GM18867 (cell line): ENCODE results near the gene ANKLE1.
"Not testable (repeated sequence)": the region's sequence is repeated elsewhere in the genome, so short reads cannot be mapped to it uniquely, and the experiment has no call there.

ENCODE experiments used
- ATAC-seq: cut with Tn5 transposase; IDR thresholded peaks from one replicate; pipeline ENCODE4 v1.9.1; 2021; ENCODE audit warnings: mild to moderate bottlenecking, moderate library complexity; ENCODE audit not compliant: unreplicated experiment

ANKLE1 gene

GRCh38 chr19:17246681-17247425 is 34.8 kb upstream of the ANKLE1 start:
- no peak for ATAC-seq

GRCh38 chr19:17248011-17248776 is 33.5 kb upstream of the ANKLE1 start:
- ATAC-seq: no peak

DNA sequence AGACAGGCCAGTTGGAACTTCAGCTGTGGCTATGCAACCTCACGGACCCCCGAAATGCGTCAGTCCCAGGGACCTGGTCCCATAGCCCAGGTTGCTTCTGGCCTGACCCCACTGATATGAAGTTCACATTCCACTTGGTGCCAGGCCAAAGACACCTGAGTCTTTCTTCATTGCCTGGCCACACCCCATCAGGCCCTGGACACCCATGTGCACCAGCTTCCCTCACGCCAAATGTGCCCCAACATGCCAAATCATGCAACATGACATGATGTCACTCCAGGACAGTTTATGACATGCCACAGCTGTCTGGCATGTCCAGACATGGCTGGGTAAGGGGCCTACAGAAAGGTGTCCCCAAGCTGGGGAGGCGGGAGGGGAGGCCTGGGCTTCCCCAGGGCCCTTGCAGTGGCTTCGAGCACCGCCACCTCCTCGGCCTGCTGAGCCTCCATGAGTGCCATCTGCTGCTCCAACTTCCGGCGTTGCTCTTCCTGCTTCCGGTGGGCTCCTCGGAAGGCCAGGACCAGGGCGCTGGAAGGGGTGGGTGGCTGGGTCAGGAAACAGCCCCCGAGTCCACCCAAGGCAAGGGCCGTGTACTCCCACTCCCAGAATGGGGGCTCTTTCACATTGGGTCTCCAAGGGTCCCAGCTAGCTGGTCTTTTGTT is 31.7 kb upstream of the ANKLE1 start:
- no peak for ATAC-seq

DNA sequence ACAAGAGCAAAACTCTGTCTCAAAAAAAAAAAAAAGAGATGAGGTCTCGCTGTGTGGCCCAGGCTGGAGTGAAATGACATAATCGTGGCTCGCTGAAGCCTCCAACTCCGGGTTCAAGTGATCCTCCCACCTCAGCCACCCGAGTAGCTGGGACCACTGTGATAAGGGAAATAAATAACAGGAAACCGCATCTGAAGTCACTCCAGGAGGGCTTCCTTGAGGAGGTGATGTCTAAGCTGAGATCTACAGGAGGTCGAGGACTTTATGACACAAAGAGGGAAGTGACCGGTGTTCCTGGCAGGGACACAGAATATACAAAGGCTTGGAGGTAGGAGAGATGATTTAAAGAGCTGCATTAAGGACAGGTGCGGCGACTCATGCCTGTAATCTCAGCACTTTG is 27.1 kb upstream of the ANKLE1 start:
- no peak for ATAC-seq

- no peak for ATAC-seq
These were observed 26.5 kb upstream of the ANKLE1 start for GRCh38 chr19:17255150-17255621.

DNA sequence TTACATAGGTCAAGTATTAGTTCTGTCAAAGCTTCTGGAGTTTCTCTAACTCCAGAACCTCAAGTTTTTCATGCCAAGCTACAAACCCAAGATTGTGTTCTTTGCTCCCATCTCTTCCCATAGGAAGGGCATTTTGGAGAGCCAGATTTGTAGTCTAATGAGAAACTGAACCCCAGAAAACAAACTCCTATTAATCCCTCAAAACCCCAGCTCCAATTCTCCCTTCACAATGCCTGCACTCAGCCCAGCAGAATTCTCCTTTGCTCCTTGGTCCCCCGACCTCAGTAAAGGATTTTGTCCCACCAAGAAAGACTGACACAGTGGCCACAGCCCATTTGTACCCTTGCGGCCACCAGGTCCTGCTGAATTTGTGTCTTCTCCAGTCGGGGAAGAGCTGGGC is 25.6 kb upstream of the ANKLE1 start:
- no peak for ATAC-seq

DNA sequence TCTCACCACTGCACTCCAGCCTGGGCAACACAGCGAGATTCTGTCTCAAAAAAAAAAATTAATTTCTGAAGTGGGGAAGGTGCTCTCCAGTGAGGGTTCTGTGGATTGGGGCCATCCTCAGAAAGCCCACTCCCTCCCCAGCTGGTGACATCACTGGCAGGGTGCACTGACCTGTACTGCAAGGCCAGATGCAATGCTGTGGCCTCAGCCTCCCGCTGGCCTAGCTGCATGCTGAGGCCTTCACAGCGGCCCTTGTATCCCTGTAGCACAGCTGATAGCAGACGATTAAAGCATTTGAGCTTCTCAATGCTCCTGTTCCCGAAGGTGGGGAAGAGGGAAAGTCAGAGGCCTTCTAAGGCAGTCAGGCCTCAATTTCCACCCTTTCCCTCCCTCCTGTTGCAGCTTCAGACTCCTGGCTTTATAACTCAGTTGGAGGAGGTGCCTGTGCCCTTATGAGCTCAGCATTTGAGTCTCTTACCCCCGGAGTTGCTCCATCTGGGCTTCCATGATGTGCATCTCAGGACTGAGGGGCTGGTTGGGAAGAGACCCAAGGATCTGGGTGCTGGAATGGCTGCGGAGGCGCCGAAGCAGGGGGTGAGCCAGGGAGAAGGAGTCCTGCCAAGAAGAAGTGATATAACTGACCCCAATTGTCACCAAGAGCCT is 22.5 kb upstream of the ANKLE1 start:
- ATAC-seq: no peak

- ATAC-seq: no peak
These were observed 21.8 kb upstream of the ANKLE1 start for GRCh38 chr19:17259934-17260333.

DNA sequence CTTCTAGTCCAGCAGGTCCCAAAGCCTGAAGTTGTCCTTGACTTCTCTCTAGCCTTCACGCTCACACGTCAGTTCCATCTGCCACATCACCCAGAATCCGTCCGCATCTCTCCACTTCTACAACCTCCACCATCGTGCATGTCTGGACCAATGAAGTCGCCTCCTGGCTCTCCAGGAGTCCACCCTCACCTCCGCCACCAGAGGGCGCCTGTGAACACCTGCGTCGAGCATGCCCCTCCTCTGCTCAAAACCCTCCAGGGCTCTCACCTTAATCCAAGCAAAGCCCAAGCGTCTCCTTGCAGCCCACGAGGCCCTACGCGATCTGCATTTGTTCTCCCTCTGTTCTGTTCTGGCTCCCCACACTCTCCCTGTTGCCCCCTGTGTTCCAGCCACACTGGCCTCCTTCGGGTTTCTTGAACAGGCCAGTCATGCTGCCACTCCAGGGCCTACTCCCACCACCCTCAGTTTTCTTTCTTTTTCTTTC is 20.8 kb upstream of the ANKLE1 start:
- ATAC-seq: peak; percentile 73

DNA sequence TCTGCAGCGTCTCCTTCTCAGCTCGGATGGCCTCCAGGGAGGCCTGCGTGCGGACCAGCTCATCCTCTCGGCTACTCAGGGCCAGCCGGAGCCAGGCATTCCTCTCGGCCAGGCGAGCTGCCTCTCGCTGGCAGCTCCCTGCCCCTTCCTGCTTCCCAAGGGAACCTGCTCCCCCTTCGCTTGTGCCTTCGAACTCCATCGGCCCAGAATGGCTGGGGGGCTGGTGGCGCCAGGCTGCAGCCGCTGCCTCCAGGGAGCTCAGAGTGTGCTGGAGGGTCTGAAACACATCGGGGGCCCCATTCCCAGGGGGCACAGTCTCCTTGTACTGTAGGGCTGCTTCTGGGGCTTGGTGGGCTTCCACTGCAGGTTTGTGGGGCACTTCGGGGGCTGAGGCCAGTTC is 19.1 kb upstream of the ANKLE1 start:
- no peak for ATAC-seq

DNA sequence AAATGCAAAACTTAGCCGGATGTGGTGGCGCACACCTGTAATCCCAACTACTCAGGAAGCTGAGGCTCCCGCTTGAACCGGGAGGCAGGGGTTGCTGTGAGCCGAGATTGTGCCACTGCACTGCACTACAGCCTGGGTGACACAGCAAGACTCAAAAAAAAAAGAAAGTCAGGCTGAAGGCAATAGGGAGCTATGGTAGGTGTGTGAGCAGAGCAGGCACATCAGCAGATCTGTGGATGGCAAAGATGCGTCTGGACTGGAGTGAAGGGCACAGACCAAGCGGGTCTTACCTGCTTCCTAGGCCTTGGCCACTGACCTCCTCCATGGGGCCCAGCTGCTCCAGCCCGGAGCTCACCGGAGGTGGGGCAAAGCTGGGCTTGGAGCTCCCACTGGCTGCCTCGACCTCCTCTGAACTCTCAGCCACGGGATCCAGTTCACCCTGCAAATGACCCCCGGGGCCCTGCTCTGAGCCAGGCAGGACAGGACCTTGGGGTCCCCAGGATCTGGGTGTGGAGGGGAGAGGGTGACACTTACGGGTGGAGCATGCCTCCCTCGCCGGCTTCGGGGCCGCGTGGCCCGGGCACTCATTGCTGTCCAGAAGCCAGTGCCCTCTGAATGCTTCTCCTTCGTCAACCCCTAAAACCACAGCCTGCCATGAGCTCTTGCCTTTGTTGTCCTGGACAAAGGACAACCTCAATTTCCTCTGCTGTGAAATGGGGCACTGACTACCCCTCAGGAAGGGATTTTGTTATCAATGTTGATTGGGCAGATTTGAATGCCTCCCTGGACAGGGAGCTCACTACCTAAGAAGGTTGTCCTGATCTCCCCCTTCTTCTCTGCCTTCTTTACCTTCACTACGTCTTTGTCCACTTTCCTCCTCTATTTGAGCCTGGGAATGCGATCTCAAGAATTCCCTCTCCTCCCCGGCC is 17.7 kb upstream of the ANKLE1 start:
- ATAC-seq: no peak

- no peak for ATAC-seq
These were observed 17.1 kb upstream of the ANKLE1 start, which contains the start of gene USHBP1 for GRCh38 chr19:17264641-17264979. Gene USHBP1, minus strand, starts transcription at chr19:17264745. Its CDS starts 446 bp downstream, at chr19:17264299.

GRCh38 chr19:17266026-17266425 is 15.7 kb upstream of the ANKLE1 start:
- ATAC-seq: no peak

DNA sequence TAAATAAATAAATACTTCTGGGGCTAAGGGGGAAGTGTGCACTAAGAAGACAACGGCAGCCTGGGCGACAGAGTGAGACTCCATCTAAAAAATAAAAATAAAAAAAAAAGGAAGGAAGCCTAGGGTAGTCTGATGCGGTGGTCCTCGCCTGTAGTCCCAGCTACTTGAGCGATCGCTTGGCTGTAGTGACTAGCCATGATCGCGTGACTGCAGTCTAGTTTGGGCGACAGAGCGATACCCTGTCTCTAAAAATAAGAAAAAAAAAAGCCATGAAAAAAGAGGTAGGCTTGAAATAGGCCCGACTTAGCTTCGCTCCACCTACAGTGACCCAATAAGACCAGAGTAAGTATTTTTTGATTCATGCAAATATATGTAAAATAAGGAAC is 15.1 kb upstream of the ANKLE1 start:
- no peak for ATAC-seq

- peak; percentile 90 for ATAC-seq
These were observed 14.5 kb upstream of the ANKLE1 start, which contains the start of gene BABAM1 for GRCh38 chr19:17266975-17267788. Gene BABAM1, plus strand, starts transcription at chr19:17267443. Its CDS starts 1,364 bp downstream, at chr19:17268807.

DNA sequence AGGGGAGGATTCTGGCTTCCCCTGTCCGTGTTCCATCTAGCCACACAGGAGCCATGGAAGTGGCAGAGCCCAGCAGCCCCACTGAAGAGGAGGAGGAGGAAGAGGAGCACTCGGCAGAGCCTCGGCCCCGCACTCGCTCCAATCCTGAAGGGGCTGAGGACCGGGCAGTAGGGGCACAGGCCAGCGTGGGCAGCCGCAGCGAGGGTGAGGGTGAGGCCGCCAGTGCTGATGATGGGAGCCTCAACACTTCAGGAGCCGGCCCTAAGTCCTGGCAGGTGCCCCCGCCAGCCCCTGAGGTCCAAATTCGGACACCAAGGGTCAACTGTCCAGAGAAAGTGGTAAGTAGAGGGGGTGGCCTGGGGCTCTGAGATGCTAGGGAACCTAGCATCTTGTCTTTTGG is 12.9 kb upstream of the ANKLE1 start:
- ATAC-seq: no peak

GRCh38 chr19:17274892-17275291 is 6.8 kb upstream of the ANKLE1 start:
- ATAC-seq: not testable (repeated sequence)

GRCh38 chr19:17275441-17276175 is 6.1 kb upstream of the ANKLE1 start:
- no peak for ATAC-seq
